Natural killer cell (primary cell): ENCODE results near the gene ADCY5. TPM values are rescaled to one million over a fixed set of nuclear protein-coding genes. Genes with fewer than 3 reads are reported as not detected.

ENCODE experiments used
- ATAC-seq, 3 donors: fragments of 150-1000 bp in 2 of 3; fragments of 200-7000 bp in 1 of 3; cut with Tn5 transposase; 1 replicate in 1 of 3; 2 replicates in 2 of 3; pipeline ENCODE4 v1.10.0; 2021; ENCODE audit warnings: mild to moderate bottlenecking in 2 of 3, moderate library complexity in 2 of 3
- DNase-seq, 2 donors: peaks; one replicate each; pipeline versions ENCODE4 v3.0.0 to v3.0.0-alpha.2; 2013 to 2021; ENCODE audit warnings: mixed read lengths in 1 of 2
- H3K27ac ChIP-seq: one replicate; pipeline ENCODE4 v1.5.1; 2013; ENCODE audit warnings: mild to moderate bottlenecking, low read length
- H3K27me3 ChIP-seq: one replicate; pipeline ENCODE4 v1.6.1; 2013; ENCODE audit warnings: low read length; ENCODE audit not compliant: control insufficient read depth, insufficient read depth
- H3K36me3 ChIP-seq: one replicate; pipeline ENCODE4 v1.6.1; 2013; ENCODE audit warnings: low read length; ENCODE audit not compliant: control insufficient read depth, insufficient read depth
- H3K4me1 ChIP-seq: one replicate; pipeline ENCODE4 v1.6.1; 2013; ENCODE audit warnings: low read length; ENCODE audit not compliant: control insufficient read depth, insufficient read depth
- H3K4me3 ChIP-seq: one replicate; pipeline ENCODE4 v1.5.1; 2013; ENCODE audit warnings: low read length
- H3K9me3 ChIP-seq: one replicate; pipeline ENCODE4 v1.6.1; 2013; ENCODE audit warnings: low read length; ENCODE audit not compliant: control insufficient read depth, insufficient read depth
- H3K27ac Mint-ChIP-seq, 2 donors: one replicate each; pipeline ENCODE4 v1.8.0; 2022; ENCODE audit warnings: mild to moderate bottlenecking in 2 of 2, mixed read lengths in 2 of 2, moderate library complexity in 1 of 2
- H3K27me3 Mint-ChIP-seq, 2 donors: one replicate each; pipeline ENCODE4 v1.8.0; 2022; ENCODE audit warnings: low read depth in 2 of 2, mixed read lengths in 2 of 2
- H3K36me3 Mint-ChIP-seq: one replicate; pipeline ENCODE4 v1.8.0; 2022; ENCODE audit warnings: mixed read lengths
- H3K4me1 Mint-ChIP-seq, 2 donors: one replicate each; pipeline ENCODE4 v1.8.0; 2022; ENCODE audit warnings: mixed read lengths in 2 of 2
- H3K4me3 Mint-ChIP-seq: one replicate; pipeline ENCODE4 v1.8.0; 2022; ENCODE audit warnings: mild to moderate bottlenecking, moderate library complexity, mixed read lengths
- H3K9me3 Mint-ChIP-seq, 2 donors: one replicate each; pipeline ENCODE4 v1.8.0; 2022; ENCODE audit warnings: mixed read lengths in 2 of 2
- CTCF ChIP-seq: fragments of 200-600 bp; IDR thresholded peaks from one replicate; pipeline ENCODE4 v1.8.0; 2022; ENCODE audit warnings: antibody characterized with exemption
- WGBS: methylation state at CpG from one replicate; pipeline ENCODE4 v1.1.7; 2013; ENCODE audit warnings: missing lambda C conversion rate; ENCODE audit not compliant: insufficient coverage; 5-methylcytosine and 5-hydroxymethylcytosine counted together
- intact Hi-C: fragments of 100-400 bp; cut with micrococcal nuclease; formaldehyde crosslinking; loops from one replicate; pipeline ENCODE4 v1.14.2; 2022
- total RNA-seq, 4 donors: library from RNA; stranded (reverse); fragments of 120-200 nt in 1 of 4; gene quantifications; one replicate each; pipeline versions ENCODE4 v1.2.3 to v1.2.4, GENCODE V29; 2013 to 2022

ADCY5 gene
- total RNA-seq, 3 donors from 2014 or later (not counting 1 experiment from before 2014, with no cell fraction given) = not detected

GRCh38 chr3:123291404-123291803 lies 157.5 kb downstream of the ADCY5 start:
- no peak for TF ChIP-seq CTCF
- no peak for ATAC-seq
- no peak overlapping the region for H3K4me3 Mint-ChIP-seq
- peaks cover 0 to 5% of the 10 kb centered on the region in 2 donors for H3K4me1 Mint-ChIP-seq
- Histone ChIP-seq H3K27ac (no peak overlapping the region), H3K36me3 (no peaks in the 10 kb centered on the region), H3K9me3 (no peaks in the 10 kb centered on the region), H3K4me1 (no peaks in the 10 kb centered on the region), H3K4me3 (no peak overlapping the region), H3K27me3 (no peaks in the 10 kb centered on the region)
- intact Hi-C loops = no loop called here
- DNase-seq = no peak
- 79% methylated on average over 7 of the region's 7 CpGs for WGBS
- H3K27me3 Mint-ChIP-seq = no peaks in the 10 kb centered on the region
- no peaks in the 10 kb centered on the region for H3K36me3 Mint-ChIP-seq
- H3K27ac Mint-ChIP-seq = no peak overlapping the region
- no peaks in the 10 kb centered on the region for H3K9me3 Mint-ChIP-seq

GRCh38 chr3:123290962-123291361 lies 157.9 kb downstream of the ADCY5 start:
- H3K4me3 Mint-ChIP-seq = no peak overlapping the region
- Histone ChIP-seq H3K27me3 (no peaks in the 10 kb centered on the region), H3K4me1 (no peaks in the 10 kb centered on the region), H3K36me3 (no peaks in the 10 kb centered on the region), H3K27ac (no peak overlapping the region), H3K4me3 (no peak overlapping the region), H3K9me3 (no peaks in the 10 kb centered on the region)
- H3K36me3 Mint-ChIP-seq = no peaks in the 10 kb centered on the region
- no peak for TF ChIP-seq CTCF
- H3K9me3 Mint-ChIP-seq = no peaks in the 10 kb centered on the region
- DNase-seq = no peak
- no peaks in the 10 kb centered on the region for H3K27me3 Mint-ChIP-seq
- no peak for ATAC-seq
- H3K4me1 Mint-ChIP-seq = peaks cover 0 to 5% of the 10 kb centered on the region in 2 donors
- WGBS = 90% methylated on average over 23 of the region's 23 CpGs
- H3K27ac Mint-ChIP-seq = no peak overlapping the region
- intact Hi-C loops = no loop called here

GRCh38 chr3:123290107-123290930 lies 158.6 kb downstream of the ADCY5 start:
- Histone ChIP-seq H3K4me3 (no peak overlapping the region), H3K9me3 (no peaks in the 10 kb centered on the region), H3K36me3 (no peaks in the 10 kb centered on the region), H3K27ac (no peak overlapping the region), H3K4me1 (no peaks in the 10 kb centered on the region), H3K27me3 (no peaks in the 10 kb centered on the region)
- Mint-ChIP-seq H3K27me3 (no peaks in the 10 kb centered on the region), H3K4me3 (no peak overlapping the region), H3K27ac (no peak overlapping the region), H3K9me3 (no peaks in the 10 kb centered on the region), H3K36me3 (no peaks in the 10 kb centered on the region), H3K4me1 (peaks cover 0 to 5% of the 10 kb centered on the region in 2 donors)
- DNase-seq = no peak
- ATAC-seq = no peak
- 87% methylated on average over 12 of the region's 13 CpGs for WGBS
- no peak for TF ChIP-seq CTCF
- intact Hi-C loops = no loop called here
